ENCODE results near the gene IFITM10. TPM values are rescaled to one million over a fixed set of nuclear protein-coding genes. Genes with fewer than 3 reads are reported as not detected.
A peak's percentile ranks its signal among the peaks of the same experiment; 100 is the strongest.

IFITM10 gene
- total RNA-seq, 1 donor from 2014 or later = 3.4 TPM

GRCh38 chr11:1752907-1753228 is 2.5 kb upstream of the IFITM10 start:
- Mint-ChIP-seq H3K4me3 (no peak overlapping the region), H3K4me1 (ENCODE audit: unreplicated experiment) (peaks cover 12% of the 10 kb centered on the region), H3K36me3 (no peaks in the 10 kb centered on the region), H3K27ac (no peak overlapping the region), H3K9me3 (no peaks in the 10 kb centered on the region), H3K27me3 (peaks cover 20% of the 10 kb centered on the region)
- DNase-seq (ENCODE audit: extremely low spot score, unreplicated experiment) = no peak
- TF ChIP-seq CTCF (conservative IDR thresholded peaks at IDR 0.05) = no peak

DNA sequence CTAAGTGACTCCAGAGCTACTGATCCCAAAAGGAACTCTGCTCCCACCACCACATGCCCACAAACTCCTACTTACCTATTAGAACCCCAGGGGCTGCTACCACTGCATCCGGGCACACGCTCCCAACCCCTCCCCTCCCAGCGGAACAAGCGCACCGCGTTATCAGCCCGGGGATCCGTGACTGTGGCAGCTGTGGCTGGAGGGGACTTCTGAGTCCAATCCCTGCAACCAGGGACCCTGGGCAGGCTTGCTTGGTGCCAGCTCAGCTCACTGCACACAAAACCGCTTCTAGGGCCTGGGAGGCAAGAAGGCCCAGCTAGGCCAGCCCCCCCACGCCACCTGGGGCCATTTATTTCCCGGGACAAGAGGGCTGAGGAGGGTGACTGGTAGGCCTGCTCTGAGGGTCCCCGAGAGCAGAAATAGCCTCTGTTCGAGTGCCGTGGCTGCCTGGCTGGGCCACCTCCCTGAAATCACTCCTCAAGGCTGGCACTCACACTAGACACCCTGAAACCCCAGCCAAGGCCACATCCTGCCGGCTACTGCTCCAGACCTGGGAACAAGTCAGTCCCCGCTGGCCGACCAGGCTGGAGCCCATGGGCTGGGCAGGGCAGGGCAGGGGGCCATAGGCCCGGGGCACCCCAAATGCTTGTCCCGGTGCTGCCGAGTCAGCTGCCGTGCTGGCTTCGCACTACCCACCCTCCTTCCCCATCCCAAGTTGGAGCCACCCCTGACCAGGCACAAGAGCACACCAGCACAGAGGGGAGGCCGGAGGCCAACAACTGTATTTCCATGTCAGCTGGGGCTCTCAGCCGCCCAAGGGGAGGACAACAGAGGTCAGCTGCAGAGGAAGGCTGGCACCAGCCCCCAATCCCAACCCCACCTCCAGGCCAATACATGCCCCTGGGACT is 1.9 kb upstream of the IFITM10 start:
- TF ChIP-seq CTCF (conservative IDR thresholded peaks at IDR 0.05) = no peak
- no peak overlapping the region for H3K4me3 Mint-ChIP-seq
- H3K36me3 Mint-ChIP-seq = no peaks in the 10 kb centered on the region
- H3K9me3 Mint-ChIP-seq = no peaks in the 10 kb centered on the region
- peaks cover 12% of the 10 kb centered on the region for H3K4me1 Mint-ChIP-seq (ENCODE audit: unreplicated experiment)
- DNase-seq (ENCODE audit: extremely low spot score, unreplicated experiment) = no peak
- H3K27ac Mint-ChIP-seq = no peak overlapping the region
- peaks cover 24% of the 10 kb centered on the region for H3K27me3 Mint-ChIP-seq

DNA sequence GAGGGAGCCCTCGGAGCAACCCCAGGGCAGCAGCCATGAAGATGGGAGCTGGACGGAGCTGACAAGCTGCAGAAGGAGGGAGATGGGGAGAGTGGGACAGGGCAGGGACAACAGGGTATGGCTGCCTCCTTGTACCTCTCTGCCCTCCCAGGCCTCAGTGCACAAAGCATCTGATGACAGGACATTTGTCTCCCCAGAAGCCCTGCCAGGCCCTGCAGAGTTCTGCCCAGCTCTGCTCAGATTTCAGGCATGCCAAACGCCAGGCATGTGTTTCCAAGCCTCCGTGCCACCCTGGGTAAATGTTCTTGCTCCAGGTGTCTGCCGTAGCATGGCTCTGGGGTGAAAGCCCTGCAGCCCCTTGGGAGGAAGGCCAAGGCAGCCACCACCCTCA is 1.1 kb upstream of the IFITM10 start:
- H3K27me3 Mint-ChIP-seq = peaks cover 24% of the 10 kb centered on the region
- peaks cover 12% of the 10 kb centered on the region for H3K4me1 Mint-ChIP-seq (ENCODE audit: unreplicated experiment)
- no peak for DNase-seq (ENCODE audit: extremely low spot score, unreplicated experiment)
- H3K9me3 Mint-ChIP-seq = no peaks in the 10 kb centered on the region
- no peak overlapping the region for H3K4me3 Mint-ChIP-seq
- no peak overlapping the region for H3K27ac Mint-ChIP-seq
- TF ChIP-seq CTCF (conservative IDR thresholded peaks at IDR 0.05) = no peak
- no peaks in the 10 kb centered on the region for H3K36me3 Mint-ChIP-seq

GRCh38 chr11:1750840-1751530 is 590 bp upstream of the IFITM10 start:
- Mint-ChIP-seq H3K27ac (peak overlapping the region; percentile 81), H3K9me3 (no peaks in the 10 kb centered on the region), H3K27me3 (peaks cover 29% of the 10 kb centered on the region), H3K4me3 (peak overlapping the region; percentile 82), H3K4me1 (ENCODE audit: unreplicated experiment) (peaks cover 12% of the 10 kb centered on the region), H3K36me3 (no peaks in the 10 kb centered on the region)
- TF ChIP-seq CTCF (conservative IDR thresholded peaks at IDR 0.05) = no peak
- DNase-seq (ENCODE audit: extremely low spot score, unreplicated experiment) = no peak

DNA sequence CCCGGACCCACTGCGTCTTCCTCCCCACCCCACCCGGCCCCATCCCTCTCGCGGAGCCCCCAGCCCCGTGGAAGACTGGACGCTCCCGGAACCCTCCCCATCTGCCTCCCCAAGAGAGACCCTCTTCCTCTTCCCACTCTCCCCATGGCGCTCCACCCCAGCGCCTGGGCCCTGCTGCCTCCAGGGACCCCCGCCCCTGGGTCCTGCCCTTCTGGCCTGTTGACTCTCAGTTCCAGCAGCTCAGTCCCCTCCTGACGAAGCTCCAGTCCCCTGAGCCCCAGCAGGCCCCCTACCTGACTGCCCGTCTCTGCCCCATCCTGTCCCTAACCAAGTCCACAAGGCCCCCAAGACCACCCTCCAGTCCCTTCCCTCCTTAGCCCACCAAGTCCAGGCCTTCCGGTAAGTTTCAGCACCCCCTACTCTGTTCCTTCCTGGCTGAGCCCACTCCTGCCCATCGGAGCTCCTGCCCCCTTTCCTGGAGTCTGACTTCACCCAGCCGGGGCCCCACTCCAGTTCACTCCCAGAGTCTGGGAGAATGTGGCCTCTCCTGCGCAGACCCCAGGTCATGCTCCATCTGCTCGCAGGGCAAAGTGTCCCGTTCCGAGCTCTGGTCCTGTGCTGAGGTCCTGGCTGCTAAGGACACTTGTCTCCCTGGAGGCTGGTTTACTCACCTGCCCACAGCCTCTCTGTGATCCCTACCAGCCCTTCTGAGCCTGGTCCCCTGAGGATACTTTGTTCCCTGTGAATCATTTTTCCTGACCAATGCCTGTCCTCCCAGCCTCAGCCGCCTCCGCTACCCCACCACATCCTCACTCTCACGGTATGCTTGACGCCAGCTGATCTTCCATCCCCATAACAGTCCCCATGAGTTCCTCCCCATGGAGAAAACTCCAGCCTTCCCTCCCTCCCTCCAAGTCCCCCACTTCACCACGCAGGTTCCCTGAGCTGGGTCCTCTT is 722 bp downstream of the IFITM10 start:
- Mint-ChIP-seq H3K9me3 (no peaks in the 10 kb centered on the region), H3K36me3 (no peaks in the 10 kb centered on the region), H3K4me1 (ENCODE audit: unreplicated experiment) (peaks cover 12% of the 10 kb centered on the region), H3K27ac (peak overlapping the region; percentile 81), H3K27me3 (peaks cover 35% of the 10 kb centered on the region), H3K4me3 (peak overlapping the region; percentile 82)
- TF ChIP-seq CTCF (conservative IDR thresholded peaks at IDR 0.05) = no peak
- DNase-seq (ENCODE audit: extremely low spot score, unreplicated experiment) = no peak
